KMS-11 (cell line): ENCODE results near the gene GADD45A.

Source experiments
- H2AFZ ChIP-seq: fragments of 200-600 bp; sonication (generic); 2 replicates; pipeline ENCODE4 v1.6.1; 2016; ENCODE audit warnings: antibody characterized with exemption, mixed run types, low read depth
- H3K27ac ChIP-seq: fragments of 200-600 bp; sonication (generic); 2 replicates; pipeline ENCODE4 v1.6.1; 2016; ENCODE audit warnings: mild to moderate bottlenecking, mixed run types
- H3K27me3 ChIP-seq: fragments of 200-600 bp; sonication (generic); 2 replicates; pipeline ENCODE4 v1.6.1; 2017; ENCODE audit warnings: mild to moderate bottlenecking, low read depth, mixed run types, moderate library complexity; ENCODE audit not compliant: insufficient read depth
- H3K36me3 ChIP-seq: fragments of 200-600 bp; sonication (generic); 2 replicates; pipeline ENCODE4 v1.6.1; 2017; ENCODE audit warnings: mild to moderate bottlenecking, mixed run types; ENCODE audit not compliant: insufficient read depth
- H3K4me1 ChIP-seq: fragments of 200-600 bp; sonication (generic); 2 replicates; pipeline ENCODE4 v1.6.1; 2016; ENCODE audit warnings: mild to moderate bottlenecking, low read depth, mixed run types; ENCODE audit not compliant: poor library complexity, severe bottlenecking
- H3K4me2 ChIP-seq: fragments of 200-600 bp; sonication (generic); 2 replicates; pipeline ENCODE4 v1.7.0; 2016; ENCODE audit warnings: mild to moderate bottlenecking, mixed run types
- H3K4me3 ChIP-seq: fragments of 200-600 bp; sonication (generic); IDR thresholded peaks from 2 replicates; pipeline ENCODE4 v1.6.1; 2017; ENCODE audit warnings: low read depth, low read length, mixed read lengths; ENCODE audit not compliant: insufficient read depth
- H3K79me2 ChIP-seq: fragments of 200-600 bp; sonication (generic); 2 replicates; pipeline ENCODE4 v1.6.1; 2016; ENCODE audit warnings: low read depth, mixed run types; ENCODE audit not compliant: insufficient read depth
- H3K9ac ChIP-seq: fragments of 200-600 bp; sonication (generic); 2 replicates; pipeline ENCODE4 v1.6.1; 2016; ENCODE audit warnings: mild to moderate bottlenecking, mixed run types
- H4K20me1 ChIP-seq: fragments of 200-600 bp; sonication (generic); 2 replicates; pipeline ENCODE4 v1.6.1; 2016; ENCODE audit warnings: mild to moderate bottlenecking, mixed run types; ENCODE audit not compliant: insufficient read depth
- TF ChIP-seq, protein P1 (sequence below): fragments of 200-600 bp; sonication (generic); conservative IDR thresholded peaks from 2 replicates; pipeline ENCODE4 v1.6.1; 2017; ENCODE audit warnings: low read depth, mild to moderate bottlenecking, antibody characterized with exemption, low read length, moderate library complexity, mixed read lengths

GADD45A gene

GRCh38 chr1:67713057-67713846 is 28.3 kb downstream of the GADD45A start:
- Histone ChIP-seq H3K9ac (no peak overlapping the region), H3K27ac (no peak overlapping the region; the same call in 1 of the 2 replicates), H2AFZ (peak overlapping the region; percentile 12; the same call in 1 of the 2 replicates), H3K79me2 (no peaks in the 10 kb centered on the region), H3K4me3 (no peak overlapping the region), H3K4me2 (peak overlapping the region; percentile 25; the same call in 1 of the 2 replicates), H4K20me1 (no peaks in the 10 kb centered on the region), H3K27me3 (no peaks in the 10 kb centered on the region), H3K4me1 (peaks cover 16% of the 10 kb centered on the region), H3K36me3 (no peaks in the 10 kb centered on the region)
- TF ChIP-seq, protein P1, sequence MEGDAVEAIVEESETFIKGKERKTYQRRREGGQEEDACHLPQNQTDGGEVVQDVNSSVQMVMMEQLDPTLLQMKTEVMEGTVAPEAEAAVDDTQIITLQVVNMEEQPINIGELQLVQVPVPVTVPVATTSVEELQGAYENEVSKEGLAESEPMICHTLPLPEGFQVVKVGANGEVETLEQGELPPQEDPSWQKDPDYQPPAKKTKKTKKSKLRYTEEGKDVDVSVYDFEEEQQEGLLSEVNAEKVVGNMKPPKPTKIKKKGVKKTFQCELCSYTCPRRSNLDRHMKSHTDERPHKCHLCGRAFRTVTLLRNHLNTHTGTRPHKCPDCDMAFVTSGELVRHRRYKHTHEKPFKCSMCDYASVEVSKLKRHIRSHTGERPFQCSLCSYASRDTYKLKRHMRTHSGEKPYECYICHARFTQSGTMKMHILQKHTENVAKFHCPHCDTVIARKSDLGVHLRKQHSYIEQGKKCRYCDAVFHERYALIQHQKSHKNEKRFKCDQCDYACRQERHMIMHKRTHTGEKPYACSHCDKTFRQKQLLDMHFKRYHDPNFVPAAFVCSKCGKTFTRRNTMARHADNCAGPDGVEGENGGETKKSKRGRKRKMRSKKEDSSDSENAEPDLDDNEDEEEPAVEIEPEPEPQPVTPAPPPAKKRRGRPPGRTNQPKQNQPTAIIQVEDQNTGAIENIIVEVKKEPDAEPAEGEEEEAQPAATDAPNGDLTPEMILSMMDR, result no peak

GRCh38 chr1:67715819-67716218 is 30.8 kb downstream of the GADD45A start:
- no peaks in the 10 kb centered on the region for H4K20me1 ChIP-seq
- H3K27me3 ChIP-seq, result no peaks in the 10 kb centered on the region
- H3K27ac ChIP-seq, result no peak overlapping the region
- no peaks in the 10 kb centered on the region for H3K79me2 ChIP-seq
- no peak overlapping the region for H3K9ac ChIP-seq
- no peak overlapping the region for H2AFZ ChIP-seq
- H3K36me3 ChIP-seq, result no peaks in the 10 kb centered on the region
- H3K4me2 ChIP-seq, result no peak overlapping the region
- TF ChIP-seq, protein P1, result no peak
- H3K4me1 ChIP-seq, result peaks cover 16% of the 10 kb centered on the region
- H3K4me3 ChIP-seq, result no peak overlapping the region

GRCh38 chr1:67716800-67717199 is 31.8 kb downstream of the GADD45A start:
- no peaks in the 10 kb centered on the region for H4K20me1 ChIP-seq
- peaks cover 20% of the 10 kb centered on the region for H3K4me1 ChIP-seq
- H3K79me2 ChIP-seq, result no peaks in the 10 kb centered on the region
- no peak overlapping the region for H2AFZ ChIP-seq
- H3K27ac ChIP-seq, result no peak overlapping the region
- no peaks in the 10 kb centered on the region for H3K27me3 ChIP-seq
- no peak overlapping the region for H3K4me2 ChIP-seq
- H3K4me3 ChIP-seq, result no peak overlapping the region
- H3K36me3 ChIP-seq, result no peaks in the 10 kb centered on the region
- TF ChIP-seq, protein P1, result no peak
- H3K9ac ChIP-seq, result no peak overlapping the region

GRCh38 chr1:67717876-67718275 is 32.9 kb downstream of the GADD45A start:
- TF ChIP-seq, protein P1, result no peak
- H3K79me2 ChIP-seq, result no peaks in the 10 kb centered on the region

More at GRCh38 chr1:67717876-67718275, 32.9 kb downstream of the GADD45A start:
- no peak overlapping the region for H3K9ac ChIP-seq
- no peak overlapping the region for H3K4me2 ChIP-seq
- H3K27me3 ChIP-seq, result no peaks in the 10 kb centered on the region
- no peaks in the 10 kb centered on the region for H4K20me1 ChIP-seq
- no peak overlapping the region for H3K27ac ChIP-seq
- H2AFZ ChIP-seq, result no peak overlapping the region
- no peak overlapping the region for H3K4me3 ChIP-seq
- no peaks in the 10 kb centered on the region for H3K36me3 ChIP-seq
- peaks cover 26% of the 10 kb centered on the region for H3K4me1 ChIP-seq
